ENCODE measurements around the gene DCLRE1C. TPM values are rescaled to one million over a fixed set of nuclear protein-coding genes. Genes with fewer than 3 reads are reported as not detected.

DCLRE1C gene
- total RNA-seq, 2 donors from 2014 or later, result 11.5 to 20.8 TPM

- no peak for DNase-seq (ENCODE audit: low spot score)
- TF ChIP-seq POLR2AphosphoS5 (IDR thresholded peaks at IDR 0.05) (no peak), POLR2A (IDR thresholded peaks at IDR 0.05) (no peak), CTCF (IDR thresholded peaks at IDR 0.05) (no peak)
- H3K36me3 ChIP-seq, result peaks cover 0 to 8% of the 10 kb centered on the region in 2 donors
- H3K9me3 ChIP-seq, result no peaks in the 10 kb centered on the region
- 95% methylated on average over 7 of the region's 7 CpGs for WGBS
- H3K4me1 ChIP-seq (replicated peaks), result no peaks in the 10 kb centered on the region
- no peaks in the 10 kb centered on the region for H3K27me3 ChIP-seq (replicated peaks; ENCODE audit: insufficient read depth)
- no peak overlapping the region for H3K4me3 ChIP-seq
- no peak overlapping the region for H3K27ac ChIP-seq
- intact Hi-C loops (cut with DNase I), result no loop called here
These were observed 29.9 kb downstream of the DCLRE1C start for GRCh38 chr10:14924013-14924412.

DNA sequence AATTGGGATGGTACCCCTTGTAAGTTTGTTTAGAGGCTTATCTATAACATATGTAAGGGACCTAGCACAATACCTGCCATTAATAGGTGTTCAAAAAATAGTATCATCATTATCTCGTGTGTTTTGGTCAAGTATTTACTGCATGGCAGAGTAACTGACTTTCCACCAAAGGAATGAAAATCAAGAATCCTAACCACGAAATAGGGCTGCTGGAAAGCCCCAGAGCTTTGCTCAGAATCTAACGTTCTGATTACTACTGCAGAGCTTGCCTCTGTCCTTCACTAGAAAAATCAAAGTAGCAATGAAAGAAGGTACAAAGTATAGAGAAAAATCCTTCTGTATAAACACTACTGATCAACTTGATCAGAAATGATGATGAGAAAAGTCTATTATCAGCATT lies 34.9 kb downstream of the DCLRE1C start:
- H3K27me3 ChIP-seq (replicated peaks; ENCODE audit: insufficient read depth), result no peaks in the 10 kb centered on the region
- DNase-seq (ENCODE audit: low spot score), result no peak
- no peak overlapping the region for H3K4me3 ChIP-seq
- intact Hi-C loops (cut with DNase I), result no loop called here
- no peak overlapping the region for H3K27ac ChIP-seq
- H3K36me3 ChIP-seq, result peaks cover 0 to 11% of the 10 kb centered on the region in 2 donors
- TF ChIP-seq POLR2AphosphoS5 (IDR thresholded peaks at IDR 0.05) (no peak), CTCF (IDR thresholded peaks at IDR 0.05) (no peak), POLR2A (IDR thresholded peaks at IDR 0.05) (no peak)
- no peaks in the 10 kb centered on the region for H3K4me1 ChIP-seq (replicated peaks)
- H3K9me3 ChIP-seq, result no peaks in the 10 kb centered on the region
- WGBS, result 87% methylated on average over 3 of the region's 3 CpGs

GRCh38 chr10:14917827-14918226 lies 36.1 kb downstream of the DCLRE1C start:
- Histone ChIP-seq H3K36me3 (peaks cover 0 to 9% of the 10 kb centered on the region in 2 donors), H3K4me1 (replicated peaks) (no peaks in the 10 kb centered on the region), H3K27me3 (replicated peaks; ENCODE audit: insufficient read depth) (no peaks in the 10 kb centered on the region), H3K4me3 (no peak overlapping the region), H3K27ac (no peak overlapping the region), H3K9me3 (no peaks in the 10 kb centered on the region)
- 99% methylated on average over 3 of the region's 3 CpGs for WGBS
- TF ChIP-seq POLR2A (IDR thresholded peaks at IDR 0.05), result no peak
- no peak for TF ChIP-seq CTCF (IDR thresholded peaks at IDR 0.05)
- no peak for TF ChIP-seq POLR2AphosphoS5 (IDR thresholded peaks at IDR 0.05)
- DNase-seq (ENCODE audit: low spot score), result no peak
- intact Hi-C loops (cut with DNase I), result no loop called here

DNA sequence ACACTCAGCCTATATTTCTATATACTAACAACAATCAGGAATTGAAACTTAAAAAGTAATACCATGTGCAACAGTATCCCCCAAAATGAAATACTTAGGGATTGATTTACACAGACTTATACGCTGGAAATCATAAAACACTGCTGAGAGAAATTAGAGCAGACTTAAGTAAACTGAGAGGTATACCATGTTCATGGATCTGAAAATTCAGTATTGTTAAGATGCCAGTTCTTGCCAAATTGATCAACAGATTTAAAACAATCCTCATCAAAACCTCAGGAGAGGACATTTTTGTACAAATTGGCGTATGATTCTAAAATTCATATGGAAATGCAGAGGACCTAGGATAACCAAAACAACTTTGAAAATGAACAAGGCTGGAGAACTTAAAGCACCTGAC lies 37.3 kb downstream of the DCLRE1C start:
- Histone ChIP-seq H3K27ac (no peak overlapping the region), H3K4me1 (replicated peaks) (no peaks in the 10 kb centered on the region), H3K4me3 (no peak overlapping the region), H3K27me3 (replicated peaks; ENCODE audit: insufficient read depth) (no peaks in the 10 kb centered on the region), H3K36me3 (peaks cover 0 to 9% of the 10 kb centered on the region in 2 donors), H3K9me3 (no peaks in the 10 kb centered on the region)
- intact Hi-C loops (cut with DNase I), result no loop called here
- no peak for DNase-seq (ENCODE audit: low spot score)
- 87% methylated on average over 2 of the region's 2 CpGs for WGBS
- TF ChIP-seq POLR2AphosphoS5 (IDR thresholded peaks at IDR 0.05), result no peak
- TF ChIP-seq CTCF (IDR thresholded peaks at IDR 0.05), result no peak
- TF ChIP-seq POLR2A (IDR thresholded peaks at IDR 0.05), result no peak

DNA sequence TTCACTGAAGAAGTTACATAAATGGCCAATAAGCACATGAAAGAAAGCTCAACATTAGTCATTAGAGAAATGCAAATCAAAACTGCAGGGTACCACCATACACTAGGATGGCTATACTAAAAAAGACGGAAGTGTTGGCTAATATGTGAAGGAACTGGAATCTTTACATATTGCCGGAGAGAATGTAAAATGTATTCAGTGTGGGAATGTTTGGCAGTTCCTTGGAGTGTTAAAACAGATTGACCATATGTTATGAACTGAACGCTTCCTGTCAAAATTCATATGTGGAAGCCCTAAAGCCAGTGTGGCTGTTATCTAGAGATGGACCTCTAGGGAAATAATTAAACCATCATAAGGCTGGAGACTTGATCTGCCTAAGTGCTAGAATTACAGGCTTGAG lies 42.1 kb downstream of the DCLRE1C start:
- Histone ChIP-seq H3K4me1 (replicated peaks) (peaks cover 4% of the 10 kb centered on the region), H3K36me3 (no peaks in the 10 kb centered on the region), H3K9me3 (no peaks in the 10 kb centered on the region), H3K27ac (no peak overlapping the region), H3K27me3 (replicated peaks; ENCODE audit: insufficient read depth) (no peaks in the 10 kb centered on the region), H3K4me3 (no peak overlapping the region)
- no peak for TF ChIP-seq POLR2AphosphoS5 (IDR thresholded peaks at IDR 0.05)
- TF ChIP-seq CTCF (IDR thresholded peaks at IDR 0.05), result no peak
- no peak for TF ChIP-seq POLR2A (IDR thresholded peaks at IDR 0.05)
- WGBS, result 95% methylated on average over 3 of the region's 3 CpGs
- intact Hi-C loops (cut with DNase I), result no loop called here
- DNase-seq (ENCODE audit: low spot score), result no peak

Measured in prostate gland (tissue), 2 donors.